PC-3 (cell line): ENCODE results near the gene ATXN7L1.
"Not testable (repeated sequence)": the region's sequence is repeated elsewhere in the genome, so short reads cannot be mapped to it uniquely, and the experiment has no call there.

Experiments used
- CTCF ChIP-seq: fragments of 300-600 bp; sonication (generic); conservative IDR thresholded peaks from 2 replicates; pipeline ENCODE4 v1.5.1; 2017; ENCODE audit warnings: antibody characterized with exemption, low read depth, mild to moderate bottlenecking, low read length
- EZH2 ChIP-seq: fragments of 300-600 bp; sonication (generic); IDR thresholded peaks from one replicate; pipeline ENCODE4 v1.6.1; 2017; ENCODE audit warnings: antibody characterized with exemption, mild to moderate bottlenecking, low read length; ENCODE audit not compliant: unreplicated experiment
- EZH2phosphoT487 ChIP-seq: fragments of 300-600 bp; sonication (generic); IDR thresholded peaks from 2 replicates; pipeline ENCODE4 v1.6.1; 2018; ENCODE audit warnings: mild to moderate bottlenecking, antibody characterized with exemption, low read length, borderline replicate concordance

GRCh38 chr7:105844681-105845080 lies 31.7 kb downstream of the ATXN7L1 start:
- TF ChIP-seq CTCF, EZH2, EZH2phosphoT487: not testable (repeated sequence)
